CD4-positive, alpha-beta T cell treated with Interleukin-6 at 100 ng/mL for 8 hours (primary cell): Measurements from ENCODE around the gene TDRD10.

Experiments
- DNase-seq: peaks from one replicate; pipeline ENCODE4 v3.0.0-alpha.2; 2020; ENCODE audit warnings: mixed read lengths, low spot score

The TDRD10 gene

DNA sequence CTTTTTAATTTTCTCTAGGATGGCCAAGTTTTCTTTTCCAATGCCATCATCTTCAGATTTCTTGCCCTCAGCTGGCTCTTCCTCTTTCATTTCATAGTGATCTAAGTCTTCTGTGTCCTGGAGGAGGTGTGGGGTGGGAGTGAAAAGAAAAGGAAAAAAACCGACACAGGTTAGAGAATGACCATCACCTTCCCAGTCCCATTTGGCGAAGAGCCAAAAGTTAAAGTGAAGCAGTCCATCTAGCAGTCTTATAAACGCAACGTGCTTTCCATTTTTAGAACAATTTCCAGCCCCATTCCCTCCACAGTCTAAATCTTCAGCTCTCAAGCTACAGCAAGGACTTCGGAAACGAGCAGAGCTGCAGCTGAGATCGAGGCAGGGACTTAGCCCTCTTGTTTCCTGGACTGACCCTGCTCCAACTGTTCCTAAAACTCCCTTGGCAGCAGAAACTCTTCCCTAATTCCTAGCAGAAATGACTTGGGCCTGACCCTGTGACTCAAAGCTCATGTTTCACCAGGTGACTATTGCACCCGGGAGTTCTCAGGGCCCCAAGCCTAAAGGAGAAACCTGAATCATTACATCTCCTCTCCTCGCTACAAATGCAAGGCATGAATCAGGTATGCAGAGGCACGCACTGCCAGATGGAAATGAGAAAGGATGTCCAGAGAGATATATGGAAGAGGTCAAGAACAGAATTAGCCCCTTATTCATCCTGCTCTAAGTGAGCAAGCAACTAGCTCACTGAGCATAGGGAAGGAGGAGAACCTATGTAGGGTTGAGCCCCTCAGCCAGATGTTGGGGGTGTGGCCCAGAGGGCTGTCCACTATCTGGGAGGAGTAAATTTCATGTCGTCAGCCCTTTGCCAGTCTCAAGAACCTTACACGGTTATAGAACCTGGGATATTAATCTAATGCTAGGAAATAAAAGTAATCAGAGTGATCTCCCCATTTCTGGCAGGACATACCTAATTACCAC, 51.3 kb downstream of the TDRD10 start:
- no peak for DNase-seq

DNA sequence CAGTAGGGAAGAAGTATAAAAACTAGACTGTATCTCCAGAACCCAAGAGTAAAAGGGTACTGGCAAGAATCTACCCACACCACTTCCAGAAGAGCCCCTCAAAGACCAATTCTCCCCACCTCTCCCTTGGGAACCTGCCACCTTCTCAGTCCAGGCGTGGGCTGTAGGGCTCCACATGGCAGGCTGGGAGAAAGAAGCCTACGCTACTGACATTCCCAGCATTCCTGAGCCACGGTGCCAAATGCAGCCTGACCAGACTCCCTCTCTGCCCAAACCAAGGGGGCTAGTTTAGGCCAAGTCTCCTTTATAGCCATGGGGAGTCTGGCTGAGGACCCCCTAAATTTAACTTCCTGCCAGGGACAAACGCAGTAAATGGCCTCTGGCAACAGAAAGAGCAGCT, 54.4 kb downstream of the TDRD10 start:
- DNase-seq, result no peak

DNA sequence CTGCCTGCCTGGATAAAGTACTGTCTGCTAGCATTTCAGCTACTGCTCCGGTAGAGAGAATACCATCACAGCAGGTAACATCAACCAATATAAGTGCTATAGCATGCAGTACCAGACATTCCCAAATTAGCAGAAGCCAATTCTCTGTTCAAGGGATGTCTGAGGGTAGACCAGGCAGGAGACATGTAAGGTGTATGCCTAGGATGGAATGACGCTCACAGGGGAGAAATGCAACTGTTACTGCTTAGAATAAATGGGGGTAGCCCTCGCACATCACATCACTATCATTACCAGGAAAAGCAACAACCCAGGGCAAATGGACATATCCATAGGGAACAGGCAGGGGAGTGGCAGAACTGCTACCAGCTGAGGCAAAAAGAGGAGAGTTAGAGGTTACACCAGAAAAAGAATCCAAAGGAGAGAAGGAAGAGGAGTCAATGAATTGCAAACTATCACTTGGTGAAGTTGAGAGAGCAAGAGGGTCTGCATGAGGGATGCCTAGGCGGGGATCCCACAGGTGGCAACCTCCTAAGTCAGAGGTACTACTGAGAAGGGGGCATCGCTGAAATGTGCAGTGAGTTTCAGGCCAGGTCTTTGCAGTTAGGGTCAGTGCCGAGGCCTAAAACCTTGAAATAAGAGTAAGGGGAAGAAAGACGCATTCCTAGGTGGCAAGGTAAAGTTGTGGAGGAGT, 55.4 kb downstream of the TDRD10 start:
- no peak for DNase-seq

DNA sequence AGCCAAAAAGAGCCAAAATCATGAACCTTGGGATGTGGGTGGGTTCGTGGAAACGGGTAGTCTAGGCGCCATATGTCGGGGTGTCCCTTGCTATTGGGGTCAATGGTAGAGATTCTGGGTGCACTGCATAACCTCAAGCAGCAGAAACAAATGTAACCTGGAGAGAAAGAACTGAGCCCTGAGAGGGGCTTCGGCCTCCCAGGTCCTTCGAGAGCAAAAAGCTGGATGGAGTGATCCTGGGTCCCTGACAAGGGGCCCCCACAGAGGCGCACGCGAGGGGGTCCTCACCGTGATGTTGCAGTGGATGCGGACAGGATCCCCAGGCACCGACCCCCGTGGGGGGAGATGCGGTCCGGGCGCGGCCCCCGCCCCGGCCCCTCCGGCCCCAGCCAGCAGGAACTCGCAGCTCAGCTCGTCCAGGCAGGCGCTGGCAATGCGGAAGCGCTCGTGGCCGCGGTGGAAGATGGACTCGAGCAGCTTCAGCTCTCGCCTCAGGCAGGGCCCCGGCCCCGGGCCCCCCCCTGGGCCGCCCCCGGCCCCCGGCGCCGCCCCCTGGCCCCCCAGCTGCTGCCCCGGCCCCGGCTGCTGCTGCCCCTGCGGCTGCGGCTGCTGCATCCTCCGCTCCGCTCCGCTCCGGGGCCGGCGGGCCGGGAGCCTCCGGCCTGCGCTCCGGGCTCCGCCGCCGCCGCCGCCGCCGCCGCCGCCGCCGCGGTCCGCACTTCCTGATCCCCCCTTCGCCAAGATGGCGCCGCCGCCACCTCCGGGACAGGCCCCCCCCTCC, 56.1 kb downstream of the TDRD10 start, which contains the start of gene UBE2Q1:
Gene UBE2Q1, minus strand, starts transcription at position 724 of the 781 bp plus-strand sequence. Its CDS starts 109 bp downstream, at position 615.
- no peak for DNase-seq

DNA sequence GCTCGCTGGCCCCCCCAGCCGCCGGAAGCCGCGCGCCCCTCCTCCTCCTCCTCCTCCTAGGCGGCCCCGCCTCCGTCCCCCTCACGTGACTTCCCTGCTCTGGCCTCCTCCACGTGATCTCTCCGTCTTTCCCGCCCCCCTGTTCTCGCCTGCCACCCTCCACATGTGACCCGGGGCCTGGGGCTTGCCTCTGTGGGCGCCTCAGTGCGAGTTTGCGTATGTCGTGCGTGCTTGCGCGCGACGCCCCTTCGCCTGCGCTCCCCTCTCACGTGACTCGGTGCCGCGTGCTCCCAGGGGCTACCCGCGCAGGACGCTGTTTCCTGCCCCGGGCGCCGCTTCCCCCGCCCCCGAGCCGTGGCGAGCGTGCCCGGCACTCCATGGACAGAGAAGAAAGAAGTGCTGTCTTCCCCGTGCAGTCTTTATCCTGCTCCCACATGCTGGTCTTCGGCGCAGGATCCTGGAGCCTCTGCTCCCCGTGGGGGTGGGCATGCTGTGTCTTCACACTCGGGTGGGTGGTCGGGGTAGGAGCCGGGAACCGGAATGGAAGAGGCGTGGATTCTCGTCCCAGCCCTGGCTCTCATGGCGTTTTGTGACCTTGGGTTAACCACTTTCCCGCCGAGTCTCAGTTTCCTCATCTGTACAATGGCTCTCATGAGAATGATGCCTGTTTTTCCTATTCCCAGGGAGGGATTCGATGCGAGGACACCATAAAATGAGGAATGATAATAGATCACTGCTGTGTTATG, 56.9 kb downstream of the TDRD10 start:
- peak; percentile 100 for DNase-seq

DNA sequence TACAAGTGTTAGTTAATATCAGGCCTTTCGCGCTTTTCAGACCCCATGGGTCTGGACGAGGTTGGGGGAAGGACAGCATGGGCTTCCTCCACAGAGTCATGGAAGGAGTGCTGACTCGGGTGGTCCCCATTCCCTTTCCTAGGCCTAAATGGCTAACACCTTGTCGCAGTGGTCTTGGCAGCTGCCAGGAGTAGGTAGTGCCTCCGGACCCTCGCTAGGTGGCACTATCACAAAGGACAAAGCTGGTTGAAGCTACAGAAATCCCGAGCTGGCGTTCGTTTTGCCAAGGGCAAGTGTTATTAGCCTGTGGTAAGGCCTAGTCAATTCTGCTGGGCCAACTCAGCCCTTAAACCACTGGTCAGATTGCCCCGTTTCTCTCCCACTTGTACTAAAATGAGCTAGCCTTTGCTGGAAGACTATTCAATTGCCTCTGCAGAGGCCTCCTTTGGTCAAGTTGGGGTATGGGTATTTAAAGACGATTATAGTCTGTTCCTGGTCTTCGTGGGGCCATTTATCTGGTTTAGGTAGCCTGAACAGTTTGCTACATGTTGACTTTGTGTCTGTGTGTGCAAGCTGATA, 57.5 kb downstream of the TDRD10 start:
- peak; percentile 83 for DNase-seq

DNA sequence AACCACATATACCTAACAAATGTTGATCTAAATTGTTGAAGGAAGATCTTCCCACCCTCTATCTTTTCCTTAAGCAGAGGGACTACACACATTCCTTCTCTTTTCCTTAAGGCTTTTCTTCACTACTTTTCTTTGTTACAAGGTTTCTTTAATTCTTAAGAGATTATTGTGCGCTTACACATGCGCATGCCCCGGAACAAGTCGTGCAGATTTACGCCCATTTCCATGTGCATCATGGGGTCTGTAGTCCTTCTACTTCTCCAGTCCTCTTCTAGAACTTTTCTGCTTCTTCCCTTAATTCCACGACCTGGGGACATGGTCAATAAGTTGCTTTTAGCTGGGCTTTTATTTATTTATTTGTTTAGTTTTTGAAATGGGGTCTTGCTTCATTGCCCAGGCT, 63.9 kb downstream of the TDRD10 start:
- no peak for DNase-seq

DNA sequence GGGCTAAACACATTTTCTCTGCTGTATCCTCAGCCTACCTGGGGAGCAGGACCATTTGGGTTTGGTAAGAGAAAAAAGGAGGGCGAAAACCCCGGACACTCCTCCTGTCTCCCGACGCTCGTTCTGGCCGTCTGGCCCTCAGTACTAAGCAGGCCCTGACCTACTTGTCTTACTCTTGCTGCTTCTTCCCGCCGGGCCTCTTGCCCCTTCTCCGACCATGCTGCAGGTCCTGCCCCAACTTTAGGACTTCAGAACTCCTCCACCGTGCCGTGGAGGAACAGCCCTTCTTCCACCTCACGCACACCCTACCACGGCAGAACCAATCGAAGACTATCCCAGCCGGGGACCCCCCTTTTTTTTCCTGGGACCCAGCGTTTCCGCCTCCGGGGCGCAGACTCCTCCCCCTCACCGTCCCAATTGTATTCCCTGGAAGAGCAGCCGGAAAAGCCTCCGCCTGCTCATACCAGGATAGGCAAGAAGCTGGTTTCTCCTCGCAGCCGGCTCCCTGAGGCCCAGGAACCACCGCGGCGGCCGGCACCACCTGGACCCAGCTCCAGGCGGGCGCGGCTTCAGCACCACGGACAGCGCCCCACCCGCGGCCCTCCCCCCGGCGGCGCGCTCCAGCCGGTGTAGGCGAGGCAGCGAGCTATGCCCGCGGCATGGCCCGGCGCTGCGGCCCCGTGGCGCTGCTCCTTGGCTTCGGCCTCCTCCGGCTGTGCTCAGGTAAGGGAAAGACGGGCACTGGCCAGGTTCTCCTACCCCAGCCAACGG, 65.6 kb downstream of the TDRD10 start, which contains the start of gene CHRNB2:
Gene CHRNB2, plus strand, starts transcription at position 393 of the 771 bp plus-strand sequence. Its CDS starts 267 bp downstream, at position 660.
- peak; percentile 51 for DNase-seq

DNA sequence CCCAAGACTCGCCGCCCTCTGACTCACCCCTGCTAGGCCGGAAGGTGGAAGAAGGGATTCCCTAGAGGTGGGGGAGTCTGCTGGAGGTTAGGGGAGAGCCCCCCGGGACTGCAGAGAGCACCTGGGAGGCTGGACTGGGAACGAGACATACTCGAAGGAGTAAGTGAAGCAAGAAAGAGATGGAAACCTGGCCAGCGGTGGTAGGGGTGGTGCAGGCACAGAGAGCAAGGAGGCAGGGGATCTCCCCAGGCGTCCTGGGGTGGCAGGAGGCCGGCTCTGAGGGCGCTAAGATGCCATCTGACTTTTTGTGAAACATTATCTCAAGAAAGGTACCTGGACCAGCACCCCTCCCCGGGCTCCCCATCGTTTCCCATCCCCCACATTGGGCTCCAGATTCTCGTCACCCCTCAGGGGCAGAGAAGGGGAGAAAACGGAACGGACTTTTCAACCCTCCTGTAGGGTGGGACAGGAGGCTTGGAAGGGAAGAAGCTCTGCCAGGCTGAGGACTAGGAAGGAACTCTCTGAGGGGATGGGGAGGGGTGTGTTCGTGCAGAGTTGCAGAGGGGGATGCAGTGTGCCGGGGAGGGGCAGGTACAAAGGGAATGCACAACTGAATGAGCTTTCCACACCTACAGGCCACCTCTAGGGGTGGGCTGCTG, 66.3 kb downstream of the TDRD10 start:
- no peak for DNase-seq

DNA sequence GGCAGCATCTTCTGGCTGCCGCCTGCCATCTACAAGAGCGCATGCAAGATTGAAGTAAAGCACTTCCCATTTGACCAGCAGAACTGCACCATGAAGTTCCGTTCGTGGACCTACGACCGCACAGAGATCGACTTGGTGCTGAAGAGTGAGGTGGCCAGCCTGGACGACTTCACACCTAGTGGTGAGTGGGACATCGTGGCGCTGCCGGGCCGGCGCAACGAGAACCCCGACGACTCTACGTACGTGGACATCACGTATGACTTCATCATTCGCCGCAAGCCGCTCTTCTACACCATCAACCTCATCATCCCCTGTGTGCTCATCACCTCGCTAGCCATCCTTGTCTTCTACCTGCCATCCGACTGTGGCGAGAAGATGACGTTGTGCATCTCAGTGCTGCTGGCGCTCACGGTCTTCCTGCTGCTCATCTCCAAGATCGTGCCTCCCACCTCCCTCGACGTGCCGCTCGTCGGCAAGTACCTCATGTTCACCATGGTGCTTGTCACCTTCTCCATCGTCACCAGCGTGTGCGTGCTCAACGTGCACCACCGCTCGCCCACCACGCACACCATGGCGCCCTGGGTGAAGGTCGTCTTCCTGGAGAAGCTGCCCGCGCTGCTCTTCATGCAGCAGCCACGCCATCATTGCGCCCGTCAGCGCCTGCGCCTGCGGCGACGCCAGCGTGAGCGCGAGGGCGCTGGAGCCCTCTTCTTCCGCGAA, 69.4 kb downstream of the TDRD10 start:
- no peak for DNase-seq

DNA sequence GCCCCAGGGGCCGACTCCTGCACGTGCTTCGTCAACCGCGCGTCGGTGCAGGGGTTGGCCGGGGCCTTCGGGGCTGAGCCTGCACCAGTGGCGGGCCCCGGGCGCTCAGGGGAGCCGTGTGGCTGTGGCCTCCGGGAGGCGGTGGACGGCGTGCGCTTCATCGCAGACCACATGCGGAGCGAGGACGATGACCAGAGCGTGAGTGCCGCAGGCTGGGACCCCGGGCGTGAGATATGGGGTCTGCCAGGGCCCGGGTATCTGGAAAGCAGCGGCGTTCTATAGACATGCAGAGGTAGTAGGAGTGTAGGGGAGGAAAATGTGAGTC, 69.9 kb downstream of the TDRD10 start:
- DNase-seq, result no peak

DNA sequence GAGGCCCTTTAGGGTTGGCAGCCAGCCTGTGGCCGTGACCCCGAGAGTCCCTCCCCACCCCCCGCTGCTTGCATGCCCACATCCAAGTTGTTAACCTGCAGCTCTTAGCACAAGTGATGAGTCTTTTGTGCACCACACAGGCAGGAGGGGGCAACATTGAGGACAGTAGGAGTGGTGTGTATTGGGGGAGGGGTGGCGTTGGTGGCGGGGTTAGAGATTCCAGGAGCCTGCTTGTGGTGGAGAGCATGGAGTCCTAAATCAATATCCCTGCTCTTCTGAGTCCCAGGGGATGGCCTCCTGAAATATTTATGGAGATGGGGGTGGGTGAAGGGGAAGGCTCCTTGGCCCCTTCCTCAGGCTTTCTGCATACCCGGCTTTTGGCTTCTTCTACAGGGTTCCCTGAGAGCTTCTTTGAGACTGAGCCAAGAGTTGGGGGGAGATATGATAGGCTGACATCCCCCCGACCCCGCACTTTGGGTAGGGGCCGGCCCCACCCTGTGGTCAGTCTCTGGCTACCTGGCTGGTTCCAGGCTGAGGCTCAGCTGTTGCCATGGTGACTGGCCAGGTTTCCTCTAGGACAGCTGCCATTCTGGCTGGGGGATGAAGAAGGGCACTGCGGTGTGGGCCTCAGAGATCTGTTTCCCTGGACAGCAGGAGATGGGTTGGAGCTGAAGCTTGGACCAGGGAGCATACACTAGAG, 70.6 kb downstream of the TDRD10 start:
- no peak for DNase-seq

DNA sequence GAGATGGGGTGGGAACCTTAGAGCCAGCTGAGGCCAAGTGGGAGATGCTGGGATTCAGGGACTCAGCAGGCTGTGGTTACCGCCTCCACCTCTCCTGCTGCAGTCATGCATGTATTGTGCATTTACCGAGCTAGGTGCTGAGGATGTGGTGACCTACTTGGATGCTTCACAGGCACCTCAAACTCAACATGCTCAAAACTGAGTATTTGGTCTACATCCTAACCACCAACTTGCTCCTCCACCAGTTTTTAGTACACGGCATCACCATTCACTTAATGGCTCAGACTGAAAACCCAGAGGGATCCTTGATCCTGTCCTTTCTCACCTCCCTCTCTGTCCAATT, 71.1 kb downstream of the TDRD10 start:
- no peak for DNase-seq

DNA sequence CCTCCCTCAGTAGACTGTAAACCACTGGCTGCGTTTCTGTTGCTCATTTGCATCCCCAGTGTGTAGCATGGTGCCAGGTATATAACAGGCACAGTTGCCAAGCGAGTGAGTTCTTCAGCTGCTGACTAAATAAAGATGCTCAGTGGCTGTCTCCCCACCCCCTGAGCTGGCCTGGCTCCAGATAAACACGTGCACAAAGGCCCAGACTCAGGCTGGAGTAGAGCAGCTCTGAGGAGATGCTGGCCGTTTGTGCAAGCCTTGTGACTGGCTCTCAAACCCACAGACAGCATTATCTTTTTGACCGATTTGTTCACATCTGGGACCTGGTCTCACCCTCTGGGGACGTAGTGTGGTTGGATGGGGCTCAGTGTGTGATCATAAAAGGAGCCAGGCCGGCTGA, 72.7 kb downstream of the TDRD10 start:
- no peak for DNase-seq

DNA sequence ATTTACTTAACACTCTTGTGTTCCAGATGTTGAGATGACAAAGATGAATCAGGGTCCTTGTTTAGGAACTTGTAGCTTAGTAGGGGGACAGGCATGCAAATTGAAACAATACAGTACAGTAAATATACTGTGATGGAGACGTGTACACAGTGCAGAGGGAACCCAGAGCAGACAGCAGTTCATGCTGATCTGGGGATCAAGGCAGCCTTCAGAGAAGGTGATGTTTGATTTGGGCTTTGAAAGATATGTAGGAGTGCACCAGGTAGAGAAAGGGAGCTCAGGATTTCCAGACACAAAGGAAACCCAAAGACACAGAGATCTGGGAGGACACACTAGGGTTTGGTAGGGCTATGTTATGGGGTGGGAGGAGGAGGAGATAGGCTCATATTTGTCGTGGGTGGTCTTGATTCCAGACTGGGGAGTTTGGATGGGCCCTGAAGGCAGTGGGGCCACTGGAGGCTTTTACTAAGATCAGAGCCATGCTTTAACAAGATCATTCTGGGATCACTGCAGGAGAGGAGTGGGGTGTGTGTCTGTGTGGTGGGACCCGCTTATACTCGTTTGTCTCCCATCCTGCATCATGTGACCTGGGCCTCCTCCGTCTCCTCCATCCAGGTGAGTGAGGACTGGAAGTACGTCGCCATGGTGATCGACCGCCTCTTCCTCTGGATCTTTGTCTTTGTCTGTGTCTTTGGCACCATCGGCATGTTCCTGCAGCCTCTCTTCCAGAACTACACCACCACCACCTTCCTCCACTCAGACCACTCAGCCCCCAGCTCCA, 73.3 kb downstream of the TDRD10 start:
- DNase-seq, result no peak

DNA sequence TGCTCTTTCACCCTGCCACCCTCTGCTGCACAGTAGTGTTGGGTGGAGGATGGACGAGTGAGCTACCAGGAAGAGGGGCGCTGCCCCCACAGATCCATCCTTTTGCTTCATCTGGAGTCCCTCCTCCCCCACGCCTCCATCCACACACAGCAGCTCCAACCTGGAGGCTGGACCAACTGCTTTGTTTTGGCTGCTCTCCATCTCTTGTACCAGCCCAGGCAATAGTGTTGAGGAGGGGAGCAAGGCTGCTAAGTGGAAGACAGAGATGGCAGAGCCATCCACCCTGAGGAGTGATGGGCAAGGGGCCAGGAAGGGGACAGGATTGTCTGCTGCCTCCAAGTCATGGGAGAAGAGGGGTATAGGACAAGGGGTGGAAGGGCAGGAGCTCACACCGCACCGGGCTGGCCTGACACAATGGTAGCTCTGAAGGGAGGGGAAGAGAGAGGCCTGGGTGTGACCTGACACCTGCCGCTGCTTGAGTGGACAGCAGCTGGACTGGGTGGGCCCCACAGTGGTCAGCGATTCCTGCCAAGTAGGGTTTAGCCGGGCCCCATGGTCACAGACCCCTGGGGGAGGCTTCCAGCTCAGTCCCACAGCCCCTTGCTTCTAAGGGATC, 74.0 kb downstream of the TDRD10 start:
- DNase-seq, result no peak

DNA sequence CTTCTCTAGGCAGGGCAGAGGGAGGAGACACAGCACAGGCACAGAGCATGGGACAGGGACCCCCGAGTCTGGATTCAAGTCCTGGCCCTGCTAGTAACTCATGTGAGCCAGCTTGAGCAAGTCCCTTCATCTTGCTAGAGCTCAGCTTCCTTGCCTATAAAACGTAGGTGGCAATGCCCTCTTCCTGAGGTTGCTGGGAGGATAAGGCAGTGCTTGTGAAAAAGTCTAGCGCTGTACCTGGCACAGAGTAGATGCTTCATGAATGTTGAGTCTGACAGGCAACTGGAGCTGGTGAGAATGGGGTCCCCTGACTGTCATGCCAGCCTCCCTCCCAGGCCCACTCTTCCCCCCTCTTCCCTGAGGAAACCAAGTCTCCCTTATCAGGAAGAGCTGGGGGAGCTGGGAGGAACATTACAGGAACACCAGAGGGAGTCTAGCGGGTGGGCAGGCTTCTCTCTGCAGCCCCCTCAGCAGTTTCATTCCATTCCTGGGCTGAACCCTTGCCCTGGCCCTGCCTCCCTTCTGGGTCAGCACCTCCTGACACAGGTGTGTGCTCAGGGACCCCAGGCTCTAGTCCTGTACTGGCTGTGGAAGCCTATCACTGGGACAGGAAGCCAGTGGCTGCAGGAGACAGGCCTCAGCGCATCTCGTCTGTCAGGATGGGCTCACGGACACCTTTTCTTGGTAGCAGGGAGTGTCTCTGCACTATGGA, 75.5 kb downstream of the TDRD10 start:
- no peak for DNase-seq
